ENCODE measurements around the gene BAG3.

DNA sequence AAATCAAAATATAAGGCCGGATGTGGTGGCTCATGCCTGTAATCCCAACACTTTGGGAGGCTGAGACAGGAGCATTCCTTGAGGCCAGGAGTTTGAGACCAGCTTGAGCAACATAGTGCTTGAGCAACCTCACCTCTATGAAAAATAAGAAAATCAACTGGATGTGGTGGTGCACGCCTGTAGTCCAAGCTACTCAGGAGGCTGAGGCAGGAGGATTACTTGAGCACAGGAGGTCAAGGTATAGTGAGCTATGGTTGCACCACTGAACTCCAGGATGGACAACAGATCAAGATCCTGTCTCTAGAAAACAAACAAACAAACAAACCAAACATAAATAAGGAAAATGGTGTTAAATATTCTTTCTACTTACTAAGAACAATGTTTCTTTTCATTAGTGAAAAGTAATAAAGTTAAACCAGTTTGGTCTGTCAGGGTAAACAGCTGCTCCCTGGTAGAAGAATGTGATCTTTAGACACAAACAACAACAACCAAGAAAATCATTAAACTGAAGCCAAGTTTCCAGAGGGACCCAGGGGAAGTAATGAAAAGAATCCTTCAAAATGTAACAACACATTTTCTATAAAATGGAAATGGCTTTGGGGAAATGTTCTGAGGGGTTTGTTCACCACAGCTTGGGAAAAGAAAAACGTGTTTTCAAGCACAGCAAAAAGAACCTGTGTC lies 17.5 kb upstream of the BAG3 start:
- TF ChIP-seq NR1H2 (CRISPR knock-in tag; IDR thresholded peaks at IDR 0.05) = no peak
- no peak for TF ChIP-seq MEF2D (tag; conservative IDR thresholded peaks at IDR 0.05; ENCODE audit: low read depth)
